ENCODE measurements around the gene C2CD4A. TPM values are rescaled to one million over a fixed set of nuclear protein-coding genes. Genes with fewer than 3 reads are reported as not detected.

The C2CD4A gene, protein sequence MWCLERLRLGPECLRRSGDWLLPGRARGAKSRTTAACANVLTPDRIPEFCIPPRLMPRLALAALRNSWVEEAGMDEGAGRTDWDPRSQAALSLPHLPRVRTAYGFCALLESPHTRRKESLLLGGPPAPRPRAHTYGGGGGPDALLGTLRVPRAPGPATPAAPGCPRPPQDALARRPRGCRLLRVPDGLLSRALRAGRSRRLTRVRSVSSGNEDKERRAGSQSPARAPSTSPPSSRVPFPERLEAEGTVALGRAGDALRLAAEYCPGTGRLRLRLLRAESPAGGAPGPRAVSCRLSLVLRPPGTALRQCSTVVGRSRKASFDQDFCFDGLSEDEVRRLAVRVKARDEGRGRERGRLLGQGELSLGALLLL
- total RNA-seq: 0.14 TPM
- long read RNA-seq: 0 reads

DNA sequence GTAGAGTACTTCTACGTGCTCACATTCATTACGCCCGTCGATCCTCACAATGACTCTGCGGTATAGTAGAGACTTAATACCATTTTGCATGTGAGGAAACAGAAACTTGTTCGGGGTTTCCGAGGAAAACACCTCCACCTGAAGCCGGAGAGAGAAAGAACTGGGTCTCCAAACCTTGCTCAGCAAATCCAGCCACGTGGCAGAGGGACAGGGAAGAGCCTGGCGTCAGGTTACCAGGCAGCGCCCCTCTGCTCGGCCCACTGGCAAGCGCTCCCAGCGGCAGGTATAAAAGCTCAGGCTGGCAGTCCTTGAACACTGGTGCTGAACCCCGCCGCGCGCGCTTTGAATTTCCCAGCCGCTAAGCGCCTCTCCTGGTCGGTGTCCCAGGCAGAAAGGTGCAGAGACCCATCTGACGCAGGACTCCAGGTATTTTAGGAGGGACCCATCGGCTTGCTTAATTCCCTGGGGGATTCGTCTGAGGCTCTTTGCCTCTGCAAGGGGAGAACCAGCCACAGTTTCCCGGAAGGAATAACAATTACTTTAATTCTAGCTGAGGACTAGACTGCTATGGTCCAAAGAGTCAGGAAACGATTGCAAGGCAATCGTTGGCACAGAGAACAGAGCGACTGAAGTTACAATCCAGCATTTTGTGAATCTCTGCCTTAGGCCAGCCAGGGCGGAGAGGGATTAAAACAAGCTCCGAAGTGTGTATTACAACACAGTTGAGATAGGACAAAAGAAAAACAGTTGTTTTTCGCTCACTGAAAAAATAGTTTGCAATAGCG lies at the start of gene C2CD4A:
C2CD4A (plus strand) TSS at position 315 of the 785 bp plus-strand sequence. CDS start 637 bp downstream, outside the sequence.
- no peaks in the 10 kb centered on the region for H3K9me3 ChIP-seq
- H3K27ac ChIP-seq: no peak within 1 kb of the TSS
- peaks cover 18% of the 10 kb centered on the region for H3K4me1 ChIP-seq
- H3K4me3 ChIP-seq: peak within 1 kb of the TSS; percentile 58
- no peaks in the 10 kb centered on the region for H3K36me3 ChIP-seq
- H3K27me3 ChIP-seq: no peaks in the 10 kb centered on the region
- ATAC-seq: peak; percentile 75
- DNase-seq: peak; percentile 87
- intact Hi-C loops (cut with DNase I): no loop called here
- TF ChIP-seq, protein P1, sequence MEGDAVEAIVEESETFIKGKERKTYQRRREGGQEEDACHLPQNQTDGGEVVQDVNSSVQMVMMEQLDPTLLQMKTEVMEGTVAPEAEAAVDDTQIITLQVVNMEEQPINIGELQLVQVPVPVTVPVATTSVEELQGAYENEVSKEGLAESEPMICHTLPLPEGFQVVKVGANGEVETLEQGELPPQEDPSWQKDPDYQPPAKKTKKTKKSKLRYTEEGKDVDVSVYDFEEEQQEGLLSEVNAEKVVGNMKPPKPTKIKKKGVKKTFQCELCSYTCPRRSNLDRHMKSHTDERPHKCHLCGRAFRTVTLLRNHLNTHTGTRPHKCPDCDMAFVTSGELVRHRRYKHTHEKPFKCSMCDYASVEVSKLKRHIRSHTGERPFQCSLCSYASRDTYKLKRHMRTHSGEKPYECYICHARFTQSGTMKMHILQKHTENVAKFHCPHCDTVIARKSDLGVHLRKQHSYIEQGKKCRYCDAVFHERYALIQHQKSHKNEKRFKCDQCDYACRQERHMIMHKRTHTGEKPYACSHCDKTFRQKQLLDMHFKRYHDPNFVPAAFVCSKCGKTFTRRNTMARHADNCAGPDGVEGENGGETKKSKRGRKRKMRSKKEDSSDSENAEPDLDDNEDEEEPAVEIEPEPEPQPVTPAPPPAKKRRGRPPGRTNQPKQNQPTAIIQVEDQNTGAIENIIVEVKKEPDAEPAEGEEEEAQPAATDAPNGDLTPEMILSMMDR (IDR thresholded peaks at IDR 0.05): no peak

DNA sequence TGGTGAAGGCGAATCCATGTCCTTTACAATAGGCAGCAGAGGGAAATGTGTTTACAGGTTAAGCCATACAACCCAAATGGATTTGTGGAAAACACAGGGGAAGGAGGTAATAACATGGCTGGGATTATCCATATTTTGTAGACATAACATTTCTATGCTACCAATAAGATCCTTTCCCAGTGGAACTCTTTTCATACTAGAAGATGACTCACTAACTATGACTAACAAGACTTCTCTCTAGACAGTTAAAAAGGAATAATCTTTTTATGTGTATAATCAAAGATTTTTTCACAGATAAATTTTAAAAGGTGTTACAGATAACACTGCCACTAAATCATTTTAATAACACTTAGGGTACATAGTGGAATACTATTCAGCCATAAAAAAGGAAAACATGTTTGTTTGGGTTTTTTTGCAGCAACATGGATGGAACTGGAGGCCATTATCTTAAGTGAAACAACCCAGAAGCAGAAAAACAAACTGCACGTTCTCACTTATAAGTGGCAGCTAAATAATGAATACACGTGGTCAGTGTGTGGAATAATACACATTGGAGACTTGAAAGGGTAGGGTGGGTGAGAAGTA lies 46.1 kb upstream of the C2CD4A start:
- Histone ChIP-seq H3K36me3 (peaks cover 39% of the 10 kb centered on the region), H3K27me3 (no peaks in the 10 kb centered on the region), H3K27ac (no peak overlapping the region), H3K9me3 (no peaks in the 10 kb centered on the region), H3K4me3 (no peak overlapping the region), H3K4me1 (no peaks in the 10 kb centered on the region)
- DNase-seq: no peak
- intact Hi-C loops (cut with DNase I): no loop called here
- TF ChIP-seq, protein P1 (IDR thresholded peaks at IDR 0.05): no peak
- ATAC-seq: no peak

DNA sequence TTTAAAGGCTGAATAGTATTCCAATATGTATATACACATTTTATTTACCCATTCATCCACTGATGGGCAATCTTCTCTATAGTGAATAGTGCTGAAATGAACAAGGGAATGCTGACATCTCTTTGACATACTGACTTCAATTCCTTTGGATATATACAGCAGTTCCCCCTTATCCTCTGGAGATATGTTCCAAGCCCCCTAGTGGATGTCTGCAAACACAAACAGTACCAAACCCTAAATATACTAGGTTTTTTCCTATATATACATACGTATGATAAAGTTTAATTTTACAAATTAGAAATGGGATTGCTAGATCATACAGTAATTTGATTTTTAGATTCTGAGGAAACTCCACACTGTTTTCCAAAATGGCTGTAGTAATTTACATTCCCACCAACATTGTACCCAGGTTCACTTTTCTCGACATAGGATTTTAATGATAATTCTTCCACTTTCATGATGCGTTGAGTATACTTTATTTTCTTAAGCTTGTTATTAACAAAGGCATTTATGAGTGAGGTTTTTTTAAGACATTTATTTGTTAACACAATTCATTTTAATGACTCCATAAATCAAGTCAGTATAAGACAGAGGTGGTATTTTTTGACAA lies 44.7 kb upstream of the C2CD4A start:
- intact Hi-C loops (cut with DNase I): no loop called here
- TF ChIP-seq, protein P1 (IDR thresholded peaks at IDR 0.05): peak; percentile 20
- DNase-seq: no peak
- H3K4me1 ChIP-seq: no peaks in the 10 kb centered on the region
- H3K4me3 ChIP-seq: no peak overlapping the region
- H3K9me3 ChIP-seq: no peaks in the 10 kb centered on the region
- H3K27ac ChIP-seq: no peak overlapping the region
- no peak for ATAC-seq
- peaks cover 39% of the 10 kb centered on the region for H3K36me3 ChIP-seq
- H3K27me3 ChIP-seq: no peaks in the 10 kb centered on the region

DNA sequence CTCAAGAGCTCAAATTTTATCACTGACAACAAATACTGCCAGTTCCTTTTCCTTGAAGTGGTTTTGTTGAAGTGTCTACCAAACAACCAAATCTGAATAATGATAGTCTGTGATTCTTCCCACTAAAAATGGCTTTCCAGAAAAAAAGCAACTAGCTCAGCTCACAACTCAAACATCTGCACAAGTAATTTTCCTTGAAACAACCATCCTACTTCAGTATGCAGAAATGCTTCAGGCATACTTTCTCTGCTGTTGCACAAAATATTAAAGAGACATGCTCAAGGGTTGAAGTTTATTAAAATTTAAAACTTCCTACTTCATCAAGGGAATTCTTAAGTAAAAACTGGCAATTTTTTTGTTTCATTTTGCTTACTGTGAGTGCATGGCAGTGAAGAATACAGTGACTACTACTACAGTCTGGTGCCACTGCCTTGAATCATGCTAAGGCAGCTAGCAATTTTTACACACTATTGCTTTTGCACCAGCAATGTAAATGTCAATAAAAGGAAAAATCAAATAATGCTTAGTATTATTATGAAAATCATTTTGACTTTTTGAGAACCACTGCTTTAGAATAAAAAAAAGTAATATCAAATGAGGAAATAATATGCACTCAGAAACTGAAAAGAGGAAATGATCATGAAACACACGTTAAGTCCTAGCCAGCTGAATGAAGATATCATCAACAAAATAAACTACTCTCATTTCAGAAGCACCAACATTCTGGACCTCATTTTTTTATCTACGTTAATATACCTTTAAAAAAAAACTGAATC lies 40.1 kb upstream of the C2CD4A start:
- DNase-seq (no peak), ATAC-seq (no peak)

More for the DNA sequence above, 40.1 kb upstream of the C2CD4A start:
- H3K4me1 ChIP-seq: no peaks in the 10 kb centered on the region
- H3K4me3 ChIP-seq: no peak overlapping the region
- no peaks in the 10 kb centered on the region for H3K9me3 ChIP-seq
- TF ChIP-seq, protein P1 (IDR thresholded peaks at IDR 0.05): no peak
- no peaks in the 10 kb centered on the region for H3K27me3 ChIP-seq
- no peak overlapping the region for H3K27ac ChIP-seq
- H3K36me3 ChIP-seq: peaks cover 28% of the 10 kb centered on the region
- intact Hi-C loops (cut with DNase I): no loop called here

All from upper lobe of right lung (tissue), 1 donor.